ENCODE measurements around the gene PRPF19. TPM values are rescaled to one million over a fixed set of nuclear protein-coding genes. Genes with fewer than 3 reads are reported as not detected.

PRPF19 gene
- total RNA-seq, 2 experiments from 2014 or later: 120 to 153 TPM

DNA sequence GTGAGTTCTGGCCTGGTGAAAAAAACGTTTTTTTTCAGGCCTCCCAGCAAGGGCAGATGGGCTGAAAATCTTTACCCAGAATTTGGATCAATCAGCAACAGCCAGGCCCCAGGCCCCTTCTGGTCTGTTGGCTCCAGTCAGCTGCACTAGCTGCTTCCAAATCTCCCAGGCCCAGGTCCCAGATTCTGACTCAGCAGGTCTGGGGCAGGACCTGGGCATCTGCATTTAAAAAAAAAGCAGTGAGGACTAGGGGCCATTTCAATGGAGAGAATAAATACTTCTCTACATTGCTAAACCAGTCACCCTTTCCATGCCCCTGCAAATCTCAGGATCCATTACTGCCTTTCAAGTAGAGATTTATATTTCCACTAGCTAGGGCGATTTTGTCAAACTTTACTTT, 41.3 kb upstream of the PRPF19 start:
- Histone ChIP-seq H3K27ac (ENCODE audit: low read depth, low read length, poor library complexity, severe bottlenecking) (no peak overlapping the region), H2AFZ (ENCODE audit: low read length) (no peak overlapping the region), H3K9me3 (ENCODE audit: low read length) (no peaks in the 10 kb centered on the region), H3K4me1 (ENCODE audit: insufficient read depth, low read length, poor library complexity, severe bottlenecking) (peaks cover 31% of the 10 kb centered on the region), H3K4me2 (ENCODE audit: low read length) (no peak overlapping the region), H3K36me3 (ENCODE audit: insufficient read depth, low read length) (peaks cover 5% of the 10 kb centered on the region; the same call in 1 of the 2 replicates), H4K20me1 (ENCODE audit: insufficient read depth, low read length) (no peaks in the 10 kb centered on the region), H3K9me2 (ENCODE audit: insufficient read depth, low read length) (no peaks in the 10 kb centered on the region), H3K79me2 (ENCODE audit: insufficient read depth, low read depth, low read length) (peaks cover 3% of the 10 kb centered on the region; the same call in 1 of the 2 replicates), H3K4me3 (ENCODE audit: low read depth, low read length, poor library complexity, severe bottlenecking) (no peak overlapping the region)
- TF ChIP-seq EZH2phosphoT487 (IDR thresholded peaks at IDR 0.05; ENCODE audit: borderline replicate concordance, low read depth, low read length): no peak
- TF ChIP-seq, protein P1, sequence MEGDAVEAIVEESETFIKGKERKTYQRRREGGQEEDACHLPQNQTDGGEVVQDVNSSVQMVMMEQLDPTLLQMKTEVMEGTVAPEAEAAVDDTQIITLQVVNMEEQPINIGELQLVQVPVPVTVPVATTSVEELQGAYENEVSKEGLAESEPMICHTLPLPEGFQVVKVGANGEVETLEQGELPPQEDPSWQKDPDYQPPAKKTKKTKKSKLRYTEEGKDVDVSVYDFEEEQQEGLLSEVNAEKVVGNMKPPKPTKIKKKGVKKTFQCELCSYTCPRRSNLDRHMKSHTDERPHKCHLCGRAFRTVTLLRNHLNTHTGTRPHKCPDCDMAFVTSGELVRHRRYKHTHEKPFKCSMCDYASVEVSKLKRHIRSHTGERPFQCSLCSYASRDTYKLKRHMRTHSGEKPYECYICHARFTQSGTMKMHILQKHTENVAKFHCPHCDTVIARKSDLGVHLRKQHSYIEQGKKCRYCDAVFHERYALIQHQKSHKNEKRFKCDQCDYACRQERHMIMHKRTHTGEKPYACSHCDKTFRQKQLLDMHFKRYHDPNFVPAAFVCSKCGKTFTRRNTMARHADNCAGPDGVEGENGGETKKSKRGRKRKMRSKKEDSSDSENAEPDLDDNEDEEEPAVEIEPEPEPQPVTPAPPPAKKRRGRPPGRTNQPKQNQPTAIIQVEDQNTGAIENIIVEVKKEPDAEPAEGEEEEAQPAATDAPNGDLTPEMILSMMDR (conservative IDR thresholded peaks at IDR 0.05; ENCODE audit: low read length): no peak
- BruUV-seq (replicated peaks): no TSS peak
- CTCF ChIA-PET (ENCODE audit: unreplicated experiment): no interaction called here
- intact Hi-C loops (cut with micrococcal nuclease; ENCODE audit: unreplicated experiment): no loop called here
- POLR2A ChIA-PET: interaction anchor here (1.2 kb wide), 1 partner anchor 34 kb away, joined by 3 read pairs; the partner anchor contains the start of gene TMEM109
- no peak for DNase-seq (ENCODE audit: low spot score)

DNA sequence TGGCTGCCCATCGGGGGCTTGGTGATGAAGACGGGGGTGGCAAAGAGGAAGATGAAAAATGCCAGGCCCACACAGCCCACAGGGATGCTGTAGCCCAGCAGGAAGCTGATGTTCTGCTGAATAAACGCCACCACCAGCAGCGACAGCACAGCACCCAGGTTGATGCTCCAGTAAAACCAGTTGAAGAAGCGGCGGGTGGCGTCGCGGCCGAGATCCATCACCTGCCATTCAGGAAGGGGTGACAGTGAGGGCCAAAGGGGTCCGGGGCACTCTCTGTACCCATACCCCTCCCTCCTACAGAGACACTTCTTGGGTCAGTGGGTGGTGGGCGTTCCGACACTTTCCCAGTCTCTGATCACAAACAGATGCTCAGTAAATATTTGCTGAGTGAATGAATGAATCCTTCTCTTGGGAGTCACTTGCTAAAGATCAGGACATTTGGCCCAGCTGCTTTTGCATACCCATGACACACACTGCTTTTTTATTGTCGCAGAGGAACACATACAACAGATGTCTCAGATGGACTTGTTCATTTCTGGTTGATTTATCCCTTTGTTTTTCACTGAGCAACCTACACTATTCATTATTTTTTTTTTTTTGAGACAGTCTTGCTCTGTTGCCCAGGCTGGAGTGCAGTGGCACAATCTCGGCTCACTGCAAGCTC, 40.3 kb upstream of the PRPF19 start:
- no peaks in the 10 kb centered on the region for H4K20me1 ChIP-seq (ENCODE audit: insufficient read depth, low read length)
- H3K4me1 ChIP-seq (ENCODE audit: insufficient read depth, low read length, poor library complexity, severe bottlenecking): peaks cover 31% of the 10 kb centered on the region
- intact Hi-C loops (cut with micrococcal nuclease; ENCODE audit: unreplicated experiment): no loop called here
- DNase-seq (ENCODE audit: low spot score): no peak
- H3K9me2 ChIP-seq (ENCODE audit: insufficient read depth, low read length): no peaks in the 10 kb centered on the region
- no peak overlapping the region for H3K4me3 ChIP-seq (ENCODE audit: low read depth, low read length, poor library complexity, severe bottlenecking)
- no peak overlapping the region for H2AFZ ChIP-seq (ENCODE audit: low read length)
- CTCF ChIA-PET (ENCODE audit: unreplicated experiment): no interaction called here
- H3K9me3 ChIP-seq (ENCODE audit: low read length): no peaks in the 10 kb centered on the region
- no TSS peak for BruUV-seq (replicated peaks)
- no peak for TF ChIP-seq EZH2phosphoT487 (IDR thresholded peaks at IDR 0.05; ENCODE audit: borderline replicate concordance, low read depth, low read length)
- TF ChIP-seq, protein P1 (conservative IDR thresholded peaks at IDR 0.05; ENCODE audit: low read length): no peak
- POLR2A ChIA-PET: no interaction called here
- no peak overlapping the region for H3K4me2 ChIP-seq (ENCODE audit: low read length)
- peaks cover 3% of the 10 kb centered on the region; the same call in 1 of the 2 replicates for H3K79me2 ChIP-seq (ENCODE audit: insufficient read depth, low read depth, low read length)
- H3K27ac ChIP-seq (ENCODE audit: low read depth, low read length, poor library complexity, severe bottlenecking): no peak overlapping the region
- H3K36me3 ChIP-seq (ENCODE audit: insufficient read depth, low read length): peaks cover 5% of the 10 kb centered on the region; the same call in 1 of the 2 replicates

DNA sequence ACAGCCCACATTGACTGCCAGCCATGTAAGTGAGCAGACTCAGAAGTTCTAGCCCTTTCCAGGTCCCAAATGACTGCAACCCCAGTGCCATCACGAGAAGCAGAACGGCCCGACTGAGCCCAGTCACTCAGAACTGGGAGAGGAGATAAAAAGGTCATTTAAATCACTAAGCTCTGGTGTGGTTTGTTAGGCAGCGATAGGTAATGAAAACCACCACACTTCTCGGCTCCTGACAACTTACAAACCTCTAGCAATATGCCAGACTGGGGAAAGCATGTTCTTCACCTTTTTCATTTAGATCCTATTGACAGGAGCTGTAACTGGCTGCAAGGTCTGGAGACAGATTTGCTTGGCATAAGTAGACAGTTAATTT, 38.9 kb upstream of the PRPF19 start:
- Histone ChIP-seq H4K20me1 (ENCODE audit: insufficient read depth, low read length) (no peaks in the 10 kb centered on the region), H2AFZ (ENCODE audit: low read length) (no peak overlapping the region), H3K9me2 (ENCODE audit: insufficient read depth, low read length) (no peaks in the 10 kb centered on the region), H3K4me2 (ENCODE audit: low read length) (no peak overlapping the region), H3K4me3 (ENCODE audit: low read depth, low read length, poor library complexity, severe bottlenecking) (no peak overlapping the region), H3K36me3 (ENCODE audit: insufficient read depth, low read length) (peaks cover 13% of the 10 kb centered on the region; the same call in 1 of the 2 replicates), H3K4me1 (ENCODE audit: insufficient read depth, low read length, poor library complexity, severe bottlenecking) (peaks cover 30% of the 10 kb centered on the region), H3K79me2 (ENCODE audit: insufficient read depth, low read depth, low read length) (peaks cover 3% of the 10 kb centered on the region; the same call in 1 of the 2 replicates), H3K27ac (ENCODE audit: low read depth, low read length, poor library complexity, severe bottlenecking) (no peak overlapping the region), H3K9me3 (ENCODE audit: low read length) (no peaks in the 10 kb centered on the region)
- ChIA-PET CTCF (ENCODE audit: unreplicated experiment) (no interaction called here), POLR2A (interaction anchor here (1.1 kb wide), 1 partner anchor 30 kb away, joined by 4 read pairs; no protein-coding TSS in a partner anchor)
- no peak for DNase-seq (ENCODE audit: low spot score)
- no TSS peak for BruUV-seq (replicated peaks)
- intact Hi-C loops (cut with micrococcal nuclease; ENCODE audit: unreplicated experiment): no loop called here
- TF ChIP-seq EZH2phosphoT487 (IDR thresholded peaks at IDR 0.05; ENCODE audit: borderline replicate concordance, low read depth, low read length): no peak
- TF ChIP-seq, protein P1 (conservative IDR thresholded peaks at IDR 0.05; ENCODE audit: low read length): no peak

Measured in OCI-LY7 (cell line).